ENCODE data around the gene CTF1. TPM values are rescaled to one million over a fixed set of nuclear protein-coding genes. Genes with fewer than 3 reads are reported as not detected.
"Not testable (repeated sequence)": the region's sequence is repeated elsewhere in the genome, so short reads cannot be mapped to it uniquely, and the experiment has no call there.

CTF1 gene
- total RNA-seq, 1 experiment from 2014 or later: 1.4 TPM

GRCh38 chr16:30888856-30889499 is 7.4 kb upstream of the CTF1 start:
- H3K27ac ChIP-seq (ENCODE audit: low read depth, low read length): no peak overlapping the region
- H3K79me2 ChIP-seq (ENCODE audit: insufficient read depth, low read length): peaks cover 15% of the 10 kb centered on the region
- no peaks in the 10 kb centered on the region for H3K27me3 ChIP-seq (ENCODE audit: insufficient read depth, low read length)
- no peak overlapping the region for H2AFZ ChIP-seq (ENCODE audit: low read depth, low read length, poor library complexity, severe bottlenecking)
- no peak overlapping the region for H3K4me2 ChIP-seq (ENCODE audit: low read length)
- H3K9ac ChIP-seq (ENCODE audit: low read length): no peak overlapping the region
- BruUV-seq (replicated peaks): no TSS peak
- ChIA-PET RAD21 (ENCODE audit: low non-redundant PET in 1 of 2, low total read pairs in 2 of 2, uncharacterized antibody in 2 of 2, unreplicated experiment in 2 of 2) (interaction anchor here in 1 of 2 experiments (0.6 kb wide), 1 partner anchor 57 kb away, joined by 3 read pairs; no protein-coding TSS in a partner anchor), CTCF (no interaction called here), POLR2A (no interaction called here)
- peaks cover 7 to 12% of the 10 kb centered on the region in 2 experiments for H3K4me1 ChIP-seq (ENCODE audit: control insufficient read depth in 1 of 2, insufficient read depth in 2 of 2, low read length in 2 of 2)
- ATAC-seq (no peak), DNase-seq (ENCODE audit: low read depth, low spot score) (no peak)
- intact Hi-C loops (cut with micrococcal nuclease): no loop called here
- no peaks in the 10 kb centered on the region for H4K20me1 ChIP-seq (ENCODE audit: insufficient read depth)
- TF ChIP-seq CEBPB (IDR thresholded peaks at IDR 0.05; ENCODE audit: low read depth) (no peak), CTCF (IDR thresholded peaks at IDR 0.05 in 2 of 3, conservative IDR thresholded peaks at IDR 0.05 in 1 of 3; ENCODE audit: borderline replicate concordance in 1 of 3, insufficient read depth in 1 of 3, low read depth in 2 of 3, low read length in 2 of 3) (no peak), YY1 (IDR thresholded peaks at IDR 0.05; ENCODE audit: extremely low read depth, insufficient replicate concordance, low read depth, low read length) (no peak), SIN3A (IDR thresholded peaks at IDR 0.05; ENCODE audit: low read depth) (no peak), EGR1 (IDR thresholded peaks at IDR 0.05; ENCODE audit: low read depth) (no peak)
- H3K36me3 ChIP-seq (ENCODE audit: control insufficient read depth in 1 of 2, insufficient read depth in 2 of 2, low read length in 2 of 2): peaks cover 15 to 21% of the 10 kb centered on the region in 2 experiments; a peak in 3 of 4 replicates
- no peak overlapping the region for H3K4me3 ChIP-seq (replicated peaks in 1 of 2; ENCODE audit: low read depth in 1 of 2, low read length in 2 of 2)
- no peaks in the 10 kb centered on the region for H3K9me2 ChIP-seq (ENCODE audit: insufficient read depth)
- H3K9me3 ChIP-seq (ENCODE audit: control insufficient read depth in 1 of 2, insufficient read depth in 1 of 2, low read depth in 1 of 2, low read length in 2 of 2): no peaks in the 10 kb centered on the region

- H3K36me3 ChIP-seq (ENCODE audit: control insufficient read depth in 1 of 2, insufficient read depth in 2 of 2, low read length in 2 of 2): peaks cover 15 to 21% of the 10 kb centered on the region in 2 experiments; a peak in 3 of 4 replicates
- no peak overlapping the region for H3K4me3 ChIP-seq (replicated peaks in 1 of 2; ENCODE audit: low read depth in 1 of 2, low read length in 2 of 2)
- H3K4me2 ChIP-seq (ENCODE audit: low read length): no peak overlapping the region
- RAD21 ChIA-PET (ENCODE audit: low non-redundant PET in 1 of 2, low total read pairs in 2 of 2, uncharacterized antibody in 2 of 2, unreplicated experiment in 2 of 2): interaction anchor here in 1 of 2 experiments (0.6 kb wide), 1 partner anchor 56 kb away, joined by 3 read pairs; no protein-coding TSS in a partner anchor
- POLR2A ChIA-PET: interaction anchor here (0.7 kb wide), 1 partner anchor 30 kb away, joined by 3 read pairs; no protein-coding TSS in a partner anchor
- TF ChIP-seq YY1 (IDR thresholded peaks at IDR 0.05; ENCODE audit: extremely low read depth, insufficient replicate concordance, low read depth, low read length): no peak
- TF ChIP-seq EZH2phosphoT487 (IDR thresholded peaks at IDR 0.05; ENCODE audit: borderline replicate concordance): no peak
- TF ChIP-seq JUND (IDR thresholded peaks at IDR 0.05): no peak
- no peak for TF ChIP-seq SIN3A (IDR thresholded peaks at IDR 0.05; ENCODE audit: low read depth)
- TF ChIP-seq CEBPB (IDR thresholded peaks at IDR 0.05; ENCODE audit: low read depth): no peak
- TF ChIP-seq FOSL1 (IDR thresholded peaks at IDR 0.05; ENCODE audit: low read depth): no peak
- no TSS peak for BruUV-seq (replicated peaks)
- CTCF ChIA-PET: no interaction called here
- ATAC-seq: no peak
- no peaks in the 10 kb centered on the region for H3K9me3 ChIP-seq (ENCODE audit: control insufficient read depth in 1 of 2, insufficient read depth in 1 of 2, low read depth in 1 of 2, low read length in 2 of 2)
- peaks cover 15% of the 10 kb centered on the region for H3K79me2 ChIP-seq (ENCODE audit: insufficient read depth, low read length)
- intact Hi-C loops (cut with micrococcal nuclease): no loop called here
- no peak overlapping the region for H3K9ac ChIP-seq (ENCODE audit: low read length)
- no peak for DNase-seq (ENCODE audit: low read depth, low spot score)
- H2AFZ ChIP-seq (ENCODE audit: low read depth, low read length, poor library complexity, severe bottlenecking): no peak overlapping the region
- H3K4me1 ChIP-seq (ENCODE audit: control insufficient read depth in 1 of 2, insufficient read depth in 2 of 2, low read length in 2 of 2): peaks cover 12 to 19% of the 10 kb centered on the region in 2 experiments
- no peaks in the 10 kb centered on the region for H3K9me2 ChIP-seq (ENCODE audit: insufficient read depth)
- no peaks in the 10 kb centered on the region for H4K20me1 ChIP-seq (ENCODE audit: insufficient read depth)
- H3K27ac ChIP-seq (ENCODE audit: low read depth, low read length): no peak overlapping the region
- no peaks in the 10 kb centered on the region for H3K27me3 ChIP-seq (ENCODE audit: insufficient read depth, low read length)
Observed at GRCh38 chr16:30889721-30890120, 6.7 kb upstream of the CTF1 start.

- H3K4me2 ChIP-seq (ENCODE audit: low read length); H3K9me2 ChIP-seq (ENCODE audit: insufficient read depth); BruUV-seq (replicated peaks); ATAC-seq; H3K9ac ChIP-seq (ENCODE audit: low read length); H3K4me3 ChIP-seq (replicated peaks in 1 of 2; ENCODE audit: low read depth in 1 of 2, low read length in 2 of 2); DNase-seq (ENCODE audit: low read depth, low spot score); POLR2A ChIA-PET; H3K27ac ChIP-seq (ENCODE audit: low read depth, low read length); H3K9me3 ChIP-seq (ENCODE audit: control insufficient read depth in 1 of 2, insufficient read depth in 1 of 2, low read depth in 1 of 2, low read length in 2 of 2); H4K20me1 ChIP-seq (ENCODE audit: insufficient read depth); RAD21 ChIA-PET (ENCODE audit: low non-redundant PET in 1 of 2, low total read pairs in 2 of 2, uncharacterized antibody in 2 of 2, unreplicated experiment in 2 of 2); intact Hi-C loops (cut with micrococcal nuclease); H3K27me3 ChIP-seq (ENCODE audit: insufficient read depth, low read length); H2AFZ ChIP-seq (ENCODE audit: low read depth, low read length, poor library complexity, severe bottlenecking); CTCF ChIA-PET: not testable (repeated sequence)
- Histone ChIP-seq H3K79me2 (ENCODE audit: insufficient read depth, low read length) (peaks cover 15% of the 10 kb centered on the region), H3K36me3 (ENCODE audit: control insufficient read depth in 1 of 2, insufficient read depth in 2 of 2, low read length in 2 of 2) (peaks cover 15 to 20% of the 10 kb centered on the region in 2 experiments; a peak in 3 of 4 replicates), H3K4me1 (ENCODE audit: control insufficient read depth in 1 of 2, insufficient read depth in 2 of 2, low read length in 2 of 2) (peaks cover 25 to 35% of the 10 kb centered on the region in 2 experiments)
Observed at GRCh38 chr16:30891043-30891823, 5.2 kb upstream of the CTF1 start.

All from HCT116 (cell line).